Keratinocyte (primary cell): Measurements from ENCODE around the gene SIX5.

Experiments used
- CTCF ChIP-seq, 3 experiments: IDR thresholded peaks in 1 of 3; conservative IDR thresholded peaks in 1 of 3; optimal IDR thresholded peaks in 1 of 3; 2 replicates in 2 of 3; 3 replicates in 1 of 3; pipeline versions ENCODE3 to v1.5.1; 2011; ENCODE audit warnings: low read length in 3 of 3, mild to moderate bottlenecking in 3 of 3, moderate library complexity in 2 of 3, control low read depth in 1 of 3, inconsistent platforms in 1 of 3; ENCODE audit not compliant: insufficient read depth in 2 of 3; ENCODE audit errors: extremely low read depth in 1 of 3
- EZH2 ChIP-seq: IDR thresholded peaks from one replicate; pipeline ENCODE4 v1.6.1; 2012; ENCODE audit warnings: inconsistent platforms, mild to moderate bottlenecking, low read length, moderate library complexity

DNA sequence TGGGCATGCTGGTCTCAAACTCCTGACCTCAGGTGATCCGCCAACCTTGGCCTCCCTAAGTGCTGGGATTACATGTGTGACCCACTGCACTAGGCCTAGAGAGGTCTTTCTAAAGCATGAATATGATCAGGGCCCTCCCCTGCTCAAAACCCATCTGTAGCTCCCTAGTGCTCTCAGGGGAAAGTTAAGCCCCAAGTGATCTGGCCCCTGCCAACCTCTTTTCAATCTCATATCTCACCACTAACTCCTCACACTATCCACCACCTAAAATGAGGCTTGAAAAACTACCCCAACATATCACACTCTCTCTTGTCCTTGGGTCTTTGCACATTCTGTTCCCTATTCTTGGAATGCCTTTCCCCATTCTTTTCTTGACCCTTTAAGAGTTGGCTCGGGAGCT is 25.6 kb upstream of the SIX5 start:
- TF ChIP-seq CTCF (optimal IDR thresholded peaks at IDR 0.05 in 1 of 3, IDR thresholded peaks at IDR 0.05 in 1 of 3, conservative IDR thresholded peaks at IDR 0.05 in 1 of 3; ENCODE audit: extremely low read depth in 1 of 3, insufficient read depth in 2 of 3, low read length in 3 of 3) (no peak), EZH2 (no peak)
